NOMO-1 treated with dmso at 0.1 percent for 144 hours (cell line): ENCODE results near the gene ERICH6.
A peak's percentile ranks its signal among the peaks of the same experiment; 100 is the strongest.

Experiments
- DNase-seq: peaks from one replicate; lab custom pipeline; 2025; ENCODE audit not compliant: unreplicated experiment; lab: John Stamatoyannopoulos, UW

ERICH6 gene

DNA sequence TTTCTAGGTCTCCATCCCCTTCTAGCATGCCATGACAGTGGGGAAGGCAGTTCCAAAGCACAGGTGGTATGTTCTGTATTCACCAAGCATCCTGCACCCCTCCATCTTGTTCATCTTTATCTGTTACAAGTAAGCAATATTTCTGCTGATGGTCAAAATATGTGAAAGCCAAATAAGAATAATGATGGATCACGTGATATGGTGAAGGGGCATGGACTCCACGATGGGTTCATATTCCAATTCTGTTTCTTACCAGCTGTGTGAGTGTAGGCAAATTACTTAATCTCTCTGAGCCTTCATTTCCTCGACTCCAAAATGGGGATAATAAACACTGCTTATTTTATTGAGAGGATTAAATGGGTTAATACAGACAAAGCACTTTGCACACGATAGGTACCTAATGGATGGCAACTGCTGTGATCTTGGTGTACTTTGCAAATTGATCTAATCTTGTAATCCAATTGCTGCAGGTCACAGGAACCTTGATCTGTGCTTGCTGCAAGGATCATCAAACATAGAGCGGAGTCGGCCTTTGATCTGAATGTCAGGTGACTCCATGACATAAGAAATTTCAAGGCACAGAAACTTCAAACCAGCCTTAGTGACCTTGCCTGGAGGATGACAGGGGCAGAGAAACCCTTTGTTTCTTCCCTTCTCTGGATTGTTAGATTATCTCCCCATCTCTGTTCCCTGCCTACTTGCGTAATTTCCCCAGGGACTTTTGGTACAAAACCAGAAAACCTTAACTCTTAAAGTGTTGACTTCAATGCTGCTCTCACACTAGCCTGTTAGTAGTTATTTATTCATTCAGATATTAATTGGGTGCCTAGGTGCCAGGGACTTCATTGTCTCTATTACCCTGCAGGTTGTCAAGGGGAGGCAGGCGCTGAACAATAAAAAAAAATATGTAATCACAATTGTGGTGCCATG lies 33.4 kb upstream of the ERICH6 start:
- no peak for DNase-seq

GRCh38 chr3:150736316-150736719 lies 32.6 kb upstream of the ERICH6 start:
- DNase-seq: no peak

- no peak for DNase-seq
Observed at GRCh38 chr3:150734795-150735119, 31.0 kb upstream of the ERICH6 start.

- no peak for DNase-seq
Observed at GRCh38 chr3:150733936-150734794, 30.4 kb upstream of the ERICH6 start.

DNA sequence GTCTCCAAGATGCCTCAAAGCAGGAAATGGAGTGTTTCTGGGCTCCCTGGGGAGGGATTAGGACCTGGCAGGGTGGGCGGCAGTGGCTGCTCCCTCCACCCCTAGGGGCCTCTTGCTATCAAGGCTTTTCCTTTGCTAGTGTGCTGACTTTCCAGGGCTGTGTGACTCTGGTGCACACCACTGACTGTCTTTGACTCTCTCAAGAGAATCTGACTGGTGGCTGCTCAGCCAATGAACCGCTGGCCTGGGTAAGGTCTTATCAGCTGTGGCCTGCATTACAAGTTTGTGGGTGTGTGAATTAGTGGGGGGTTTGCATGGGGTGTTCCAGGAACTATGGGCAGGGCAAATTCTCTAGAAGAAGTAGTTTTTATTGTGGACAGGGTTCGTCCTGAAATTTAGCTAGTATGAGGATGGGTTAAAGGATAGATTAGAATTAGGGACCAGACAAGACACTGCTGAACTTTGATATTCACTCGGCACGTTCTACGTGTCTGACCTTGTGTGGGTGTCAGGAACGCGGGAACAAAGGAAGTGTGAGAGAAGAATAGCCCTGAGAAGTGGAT lies 29.7 kb upstream of the ERICH6 start:
- DNase-seq: no peak

- no peak for DNase-seq
Observed at GRCh38 chr3:150729682-150730360, 26.1 kb upstream of the ERICH6 start.

GRCh38 chr3:150727653-150728502 lies 24.2 kb upstream of the ERICH6 start:
- no peak for DNase-seq

GRCh38 chr3:150725548-150725947 lies 21.8 kb upstream of the ERICH6 start:
- DNase-seq: no peak

- DNase-seq: no peak
Observed at GRCh38 chr3:150723946-150724345, 20.2 kb upstream of the ERICH6 start.

GRCh38 chr3:150722267-150722666 lies 18.5 kb upstream of the ERICH6 start:
- DNase-seq: no peak

DNA sequence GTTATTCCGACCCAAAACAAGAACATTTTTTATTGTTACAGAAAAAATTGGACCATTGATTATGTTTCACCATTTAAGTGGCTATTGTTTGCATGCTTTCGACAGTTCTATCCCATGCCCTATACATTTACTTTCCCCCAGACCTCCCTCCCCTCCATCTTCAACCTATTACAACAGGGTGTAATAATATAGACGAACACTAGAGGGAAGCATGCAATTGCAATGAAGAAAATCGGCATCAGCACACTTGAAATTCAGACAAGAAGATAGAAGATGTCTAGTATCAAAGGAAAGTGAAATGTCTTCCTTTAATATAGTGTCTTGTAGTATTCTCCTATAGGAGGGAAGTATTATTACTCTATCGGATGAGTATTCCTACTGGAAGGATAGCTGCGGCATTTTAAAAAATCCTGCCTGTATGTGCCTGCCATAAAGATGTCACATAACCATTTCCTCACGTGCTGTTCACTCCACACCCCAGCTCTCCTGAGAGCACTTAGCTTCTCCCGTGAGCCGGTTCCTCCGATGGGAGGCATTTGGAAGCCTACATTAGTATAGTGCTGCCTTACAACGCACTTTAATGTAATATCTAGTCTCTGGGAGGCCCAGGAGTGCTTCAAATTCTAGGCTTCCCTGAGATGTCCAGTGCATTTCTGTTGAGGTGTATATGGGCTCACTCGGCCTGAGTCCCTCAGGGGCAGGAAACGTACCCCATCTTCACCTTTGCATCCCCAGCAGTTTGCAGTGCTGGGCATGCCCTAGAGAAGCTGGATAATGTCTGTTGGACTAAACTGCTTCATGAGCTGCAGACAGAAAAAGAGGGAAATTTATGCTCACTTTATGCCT lies 17.8 kb upstream of the ERICH6 start:
- DNase-seq: peak; percentile 58

DNA sequence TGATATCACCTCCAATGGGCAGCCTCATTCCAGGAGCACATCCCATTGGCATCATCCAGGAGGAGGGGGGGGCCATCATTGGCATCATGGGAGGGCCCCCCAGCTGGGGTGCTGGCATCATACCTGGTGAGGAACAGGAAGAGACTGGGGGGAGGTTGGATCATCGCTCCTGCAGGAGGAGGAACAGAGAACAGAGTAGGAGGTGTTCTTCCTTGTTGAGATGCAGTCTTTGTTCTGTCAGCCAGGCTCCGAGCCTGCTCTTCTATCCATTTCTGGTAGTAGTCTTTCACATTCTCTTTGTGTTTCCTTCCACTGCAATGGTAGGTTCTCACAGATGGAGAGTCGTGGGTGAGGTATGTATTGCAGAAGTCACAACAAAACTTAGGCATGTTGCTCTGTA lies 16.7 kb upstream of the ERICH6 start:
- DNase-seq: no peak

DNA sequence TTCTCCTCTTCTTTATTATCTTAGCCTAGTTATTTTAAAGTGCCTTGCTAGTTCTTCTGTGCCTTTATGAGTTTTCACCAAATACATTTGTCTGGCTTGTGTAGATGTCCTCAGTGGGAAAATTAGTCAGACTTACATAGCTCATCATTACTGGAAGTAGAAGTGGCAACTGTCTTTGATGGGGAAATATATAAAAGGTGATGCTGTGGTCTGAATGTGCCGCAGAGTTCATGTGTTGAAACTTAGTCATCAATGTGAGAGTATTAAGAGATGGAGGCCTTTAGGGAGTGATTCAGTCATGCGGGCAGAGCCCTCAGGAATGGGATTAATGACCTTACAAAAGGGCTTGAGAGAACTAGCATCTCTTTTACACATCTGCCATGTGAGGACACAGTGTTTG lies 6.4 kb upstream of the ERICH6 start:
- DNase-seq: no peak

- DNase-seq: no peak
Observed at GRCh38 chr3:150703299-150703755, 393 bp downstream of the ERICH6 start.

DNA sequence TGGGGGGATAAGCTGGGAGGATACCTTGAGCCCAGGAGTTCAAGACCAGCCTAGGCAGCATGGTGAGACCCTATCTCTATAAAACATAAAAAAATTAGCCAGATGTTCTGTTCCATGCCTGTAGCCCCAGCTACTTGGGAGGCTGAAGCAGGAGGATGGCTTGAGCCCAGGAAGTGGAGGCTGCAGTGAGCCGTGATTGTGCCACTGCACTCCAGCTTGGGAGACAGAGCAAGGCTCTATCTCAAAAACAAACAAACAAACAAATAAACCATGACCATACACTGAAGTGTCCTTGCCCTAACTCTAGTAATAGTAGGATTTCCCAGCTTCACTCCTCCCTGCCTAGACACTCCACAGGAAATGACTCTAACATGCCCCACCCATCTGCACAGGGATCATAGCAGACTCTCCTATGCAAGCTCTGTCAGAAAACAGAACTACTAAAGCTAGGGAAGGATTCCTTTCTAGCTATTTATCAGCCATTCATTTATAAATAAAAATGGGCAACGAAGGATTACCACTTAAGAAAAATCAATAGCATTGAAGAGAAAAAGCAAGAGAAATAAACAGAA lies 4.6 kb downstream of the ERICH6 start:
- no peak for DNase-seq

GRCh38 chr3:150697646-150698045 lies 6.1 kb downstream of the ERICH6 start:
- no peak for DNase-seq

GRCh38 chr3:150691414-150692040 lies 12.2 kb downstream of the ERICH6 start:
- no peak for DNase-seq

DNA sequence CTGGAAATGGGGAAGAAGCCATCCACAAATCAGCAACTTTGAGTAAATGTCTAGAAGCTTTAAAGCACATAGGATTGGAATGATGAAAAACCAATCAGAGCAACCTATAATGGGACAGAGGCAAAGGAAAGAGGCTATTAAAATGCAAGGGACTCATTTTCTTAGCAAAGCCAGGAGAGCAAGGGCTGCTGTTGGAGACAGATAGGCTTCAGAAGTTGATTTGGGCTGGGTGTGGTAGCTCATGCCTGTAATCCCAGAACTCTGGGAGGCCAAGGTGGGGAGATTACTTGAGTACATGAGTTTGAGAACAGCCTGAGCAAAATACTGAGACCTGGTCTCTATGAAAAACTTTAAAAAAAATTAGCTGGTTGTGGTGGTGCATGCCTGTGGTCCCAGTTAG lies 16.1 kb downstream of the ERICH6 start:
- DNase-seq: no peak

DNA sequence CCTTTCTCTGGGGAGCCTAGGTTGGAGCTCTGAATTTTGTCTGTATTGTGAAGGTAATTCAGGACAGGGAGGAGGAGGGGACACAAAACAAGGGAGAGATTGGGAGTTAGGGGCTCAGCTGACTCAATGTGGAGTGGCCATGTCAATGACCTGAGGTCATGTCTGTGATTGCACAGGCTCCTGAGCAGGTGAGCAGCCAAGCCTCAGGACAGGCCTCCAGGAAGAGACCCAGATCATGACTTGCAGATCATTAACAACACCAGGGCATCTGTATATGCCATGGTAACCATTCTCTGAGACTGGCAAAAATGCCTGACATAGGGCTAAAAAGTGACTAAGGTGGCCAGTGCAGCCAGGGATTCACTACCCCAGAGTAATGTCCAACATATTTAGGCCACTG lies 20.9 kb downstream of the ERICH6 start:
- DNase-seq: no peak
